Adipose tissue (tissue), 3 donors: Measurements from ENCODE around the gene UBE4A. TPM values are rescaled to one million over a fixed set of nuclear protein-coding genes. Genes with fewer than 3 reads are reported as not detected.

Experiments
- H3K27ac ChIP-seq: one replicate; pipeline ENCODE4 v1.5.1; 2013; ENCODE audit warnings: low read depth, low read length
- WGBS, 3 donors: extraction: QIAGEN DNeasy Blood & Tissue Kit; methylation state at CpG; one replicate each; pipeline ENCODE4 v1.1.7; 2013; 5-methylcytosine and 5-hydroxymethylcytosine counted together
- polyA plus RNA-seq, 3 donors: library from polyadenylated mRNA; stranded (reverse); fragments of 200-250 nt; gene quantifications; one replicate each; pipeline ENCODE4 v1.2.3, GENCODE V29; 2013
- donor health status: healthy with polysubstance abuse.
- donor health status: Bipolar disorder and iron deficiency.
- donor health status: healthy.

The UBE4A gene
- polyA plus RNA-seq, 3 donors, result 7.9 to 14.7 (median 11.4) TPM

DNA sequence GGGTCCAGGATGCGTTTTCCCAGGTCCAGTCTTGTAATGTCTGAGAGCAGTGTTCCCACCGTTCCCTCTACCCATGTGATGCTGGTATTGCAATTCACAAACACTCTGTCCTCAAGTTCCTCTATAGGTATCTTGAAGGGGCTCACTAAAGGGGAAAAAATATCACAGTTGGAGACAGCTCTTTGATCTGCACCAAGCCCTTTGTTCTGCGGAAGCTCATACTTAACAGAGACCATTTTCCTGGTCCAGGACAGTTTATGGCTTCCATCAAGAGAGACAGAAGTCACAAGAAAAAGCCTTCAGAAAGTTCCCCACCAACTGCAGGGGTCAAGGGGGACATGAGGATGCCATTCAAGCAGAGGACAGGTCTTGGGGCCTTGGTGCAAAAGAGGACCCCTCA is 19.0 kb upstream of the UBE4A start:
- no peak overlapping the region for H3K27ac ChIP-seq
- 82 to 89% (median 82%) methylated on average over 3 of the region's 3 CpGs for WGBS, 3 donors

DNA sequence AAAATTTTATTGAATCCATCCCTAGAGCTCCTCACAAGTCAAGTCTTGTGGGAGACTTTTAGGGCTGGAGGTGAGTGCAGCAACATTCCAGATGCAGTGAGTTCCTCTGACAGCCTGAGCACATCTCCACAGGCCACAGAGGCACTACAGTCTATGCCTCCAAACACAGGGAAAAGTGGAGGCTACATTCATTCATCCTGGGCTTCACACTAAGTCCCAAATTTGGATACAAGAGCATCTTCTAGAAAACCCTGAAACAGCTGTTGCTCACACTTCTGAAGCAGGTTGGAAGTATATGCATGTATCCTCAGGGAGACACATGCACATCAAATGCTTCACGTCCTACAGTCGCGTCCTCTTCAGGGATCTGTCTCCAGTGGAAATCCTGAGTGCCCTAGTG is 18.1 kb upstream of the UBE4A start:
- no peak overlapping the region for H3K27ac ChIP-seq
- 89 to 96% (median 94%) methylated on average over 3 of the region's 3 CpGs for WGBS, 3 donors

DNA sequence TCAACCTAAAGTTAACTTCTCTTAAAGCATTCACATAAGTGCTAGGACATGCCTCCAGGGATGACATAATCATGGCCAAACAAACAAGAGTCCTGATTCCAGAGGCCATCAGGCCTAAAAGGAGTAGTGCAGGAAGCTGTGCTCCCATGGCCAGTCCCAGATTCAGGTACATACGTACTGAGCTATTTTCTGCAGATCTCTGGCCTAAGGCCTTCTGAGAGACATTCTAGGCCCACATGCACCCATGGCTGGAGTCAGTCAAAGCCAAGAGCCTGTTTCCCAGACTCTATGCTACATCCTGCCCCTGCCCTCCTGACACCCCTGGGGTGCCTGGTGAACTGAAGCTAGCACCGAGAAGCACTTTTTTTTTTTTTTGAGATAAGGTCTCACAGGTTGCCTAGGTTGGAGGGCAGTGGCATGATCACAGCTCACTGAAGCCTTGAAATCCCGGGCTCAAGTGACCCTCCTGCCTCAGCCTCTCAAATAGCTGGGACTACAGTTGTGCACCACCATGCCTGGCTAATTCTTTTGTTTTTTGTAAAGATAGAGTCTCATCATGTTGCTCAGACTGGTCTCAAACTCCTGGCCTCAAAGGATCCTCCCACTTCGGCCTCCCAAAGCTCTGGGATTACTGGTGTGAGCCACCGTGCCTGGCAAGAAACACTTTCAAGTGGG is 17.4 kb upstream of the UBE4A start:
- 77 to 84% (median 77%) methylated on average over 5 of the region's 5 CpGs for WGBS, 3 donors
- H3K27ac ChIP-seq, result no peak overlapping the region

DNA sequence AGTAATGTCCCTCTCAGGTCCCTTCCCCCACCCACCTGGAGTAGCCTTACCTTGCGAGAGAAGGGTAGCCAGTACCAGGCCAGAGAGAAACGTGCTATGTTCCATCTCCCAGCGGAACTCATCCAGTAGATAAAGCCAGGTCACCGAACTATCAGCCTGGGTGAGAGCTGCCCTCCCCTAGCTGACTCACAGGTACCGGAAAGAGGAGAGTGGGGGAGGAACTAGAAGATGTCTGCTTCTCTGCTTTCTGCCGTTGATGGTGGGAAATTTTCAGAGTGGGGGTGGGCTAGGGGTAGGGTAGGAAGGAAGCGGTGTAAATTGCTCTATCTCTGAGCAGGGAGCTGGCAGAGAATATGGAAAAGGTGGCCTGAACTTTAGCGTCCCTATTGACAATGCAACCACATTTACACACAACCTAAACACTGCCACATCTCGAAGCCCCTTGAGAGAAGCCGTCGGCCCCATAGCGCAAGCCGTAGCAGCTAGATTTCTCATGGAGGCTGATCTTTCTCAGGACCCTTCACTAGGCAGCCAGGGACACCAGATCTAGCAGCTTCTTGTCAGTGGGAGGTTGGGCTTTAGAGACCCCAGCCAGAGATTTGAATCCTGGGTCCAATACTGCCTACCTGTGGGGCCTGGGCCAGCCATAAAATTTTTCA is 16.8 kb upstream of the UBE4A start, which contains the start of gene CD3D:
CD3D (minus strand) TSS at position 203 of the 659 bp plus-strand sequence; CDS start at position 105, 98 bp downstream.
- 75 to 79% (median 79%) methylated on average over 13 of the region's 13 CpGs for WGBS, 3 donors
- no peak within 1 kb of the TSS for H3K27ac ChIP-seq

DNA sequence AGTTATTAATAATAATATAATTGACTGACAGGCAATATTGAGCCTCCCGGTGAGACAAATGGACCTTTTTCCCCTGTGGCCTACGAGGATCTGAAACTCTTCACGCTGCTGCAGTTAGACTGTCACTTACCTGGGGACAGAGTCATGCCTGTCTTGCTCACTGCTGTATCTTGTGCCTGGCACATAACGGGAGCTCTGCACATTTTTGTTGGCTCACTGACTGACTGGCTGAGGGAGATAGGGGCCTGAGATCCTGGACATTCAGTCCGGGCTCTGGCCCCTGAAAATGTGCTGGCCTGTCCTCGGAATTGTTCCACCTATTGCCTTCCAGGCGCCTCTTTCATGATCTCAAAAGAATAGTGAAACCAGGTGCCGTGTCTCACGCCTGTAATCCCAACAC is 16.2 kb upstream of the UBE4A start:
- 73 to 78% (median 77%) methylated on average over 9 of the region's 9 CpGs for WGBS, 3 donors
- H3K27ac ChIP-seq, result no peak overlapping the region

DNA sequence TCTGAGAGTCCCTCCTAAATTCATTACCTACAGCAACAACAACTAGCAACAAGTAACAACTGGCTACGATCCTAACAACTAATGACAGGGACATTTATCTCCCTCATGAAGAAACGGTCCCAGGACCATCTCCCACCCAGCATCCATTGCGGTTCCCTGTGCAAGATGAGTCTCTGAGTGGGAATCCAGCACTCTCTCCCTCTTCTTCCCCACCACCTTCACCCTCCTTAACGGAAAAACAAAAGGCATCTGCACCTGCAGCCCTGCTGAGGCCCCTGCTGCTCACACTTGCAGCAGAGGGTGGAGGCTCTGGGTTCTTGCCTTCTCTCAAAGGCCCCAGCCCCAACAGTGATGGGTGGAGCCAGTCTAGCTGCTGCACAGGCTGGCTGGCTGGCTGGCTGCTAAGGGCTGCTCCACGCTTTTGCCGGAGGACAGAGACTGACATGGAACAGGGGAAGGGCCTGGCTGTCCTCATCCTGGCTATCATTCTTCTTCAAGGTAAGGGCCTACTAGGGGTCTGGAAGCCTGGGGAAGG is 15.4 kb upstream of the UBE4A start, which contains the start of gene CD3G:
CD3G (plus strand) TSS at position 364 of the 535 bp plus-strand sequence; CDS start at position 444, 80 bp downstream.
- no peak within 1 kb of the TSS for H3K27ac ChIP-seq
- WGBS, 3 donors, result 64 to 71% (median 69%) methylated on average over 6 of the region's 6 CpGs

DNA sequence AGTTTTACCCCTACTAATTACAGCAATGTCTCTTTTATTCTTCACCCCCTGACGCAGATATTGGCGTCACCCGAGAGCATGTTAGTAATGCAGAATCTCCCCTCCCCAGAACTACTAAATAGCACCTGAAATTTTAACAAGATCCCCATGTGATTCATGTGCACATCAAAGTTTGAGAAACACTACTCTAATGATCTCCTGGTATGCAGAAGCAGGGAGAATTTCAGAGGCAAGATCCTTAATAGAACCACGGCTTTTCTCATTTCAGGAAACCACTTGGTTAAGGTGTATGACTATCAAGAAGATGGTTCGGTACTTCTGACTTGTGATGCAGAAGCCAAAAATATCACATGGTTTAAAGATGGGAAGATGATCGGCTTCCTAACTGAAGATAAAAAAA is 9.9 kb upstream of the UBE4A start:
- no peak overlapping the region for H3K27ac ChIP-seq
- WGBS, 3 donors, result 68 to 78% (median 75%) methylated on average over 6 of the region's 6 CpGs

DNA sequence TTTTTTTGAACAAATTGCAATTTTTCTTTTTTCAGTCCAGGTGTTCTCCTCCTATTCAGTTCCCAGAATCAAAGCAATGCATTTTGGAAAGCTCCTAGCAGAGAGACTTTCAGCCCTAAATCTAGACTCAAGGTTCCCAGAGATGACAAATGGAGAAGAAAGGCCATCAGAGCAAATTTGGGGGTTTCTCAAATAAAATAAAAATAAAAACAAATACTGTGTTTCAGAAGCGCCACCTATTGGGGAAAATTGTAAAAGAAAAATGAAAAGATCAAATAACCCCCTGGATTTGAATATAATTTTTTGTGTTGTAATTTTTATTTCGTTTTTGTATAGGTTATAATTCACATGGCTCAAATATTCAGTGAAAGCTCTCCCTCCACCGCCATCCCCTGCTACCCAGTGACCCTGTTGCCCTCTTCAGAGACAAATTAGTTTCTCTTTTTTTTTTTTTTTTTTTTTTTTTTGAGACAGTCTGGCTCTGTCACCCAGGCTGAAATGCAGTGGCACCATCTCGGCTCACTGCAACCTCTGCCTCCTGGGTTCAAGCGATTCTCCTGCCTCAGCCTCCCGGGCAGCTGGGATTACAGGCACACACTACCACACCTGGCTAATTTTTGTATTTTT is 6.2 kb upstream of the UBE4A start:
- 7 to 11% (median 11%) methylated on average over 5 to 6 of the region's 6 CpGs for WGBS, 3 donors
- no peak overlapping the region for H3K27ac ChIP-seq

DNA sequence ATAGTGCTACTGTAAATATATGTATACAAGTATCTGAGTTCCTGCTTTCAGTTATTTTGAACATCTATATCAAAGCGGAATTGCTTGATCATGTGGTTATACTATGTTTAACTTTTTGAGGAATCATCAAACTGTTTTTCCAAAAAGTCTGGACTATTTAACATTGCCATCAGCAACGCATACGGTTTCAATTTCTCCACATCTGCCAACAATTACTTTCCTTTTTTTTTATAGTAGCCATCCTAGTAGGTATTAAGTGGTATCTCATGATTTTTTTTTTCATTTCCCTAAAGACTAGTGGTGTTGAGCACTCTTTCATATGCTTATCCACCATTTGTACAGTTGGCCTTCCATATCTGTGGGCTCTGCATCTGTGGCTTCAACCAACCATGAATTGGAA is 1.3 kb upstream of the UBE4A start:
- WGBS, 3 donors, result 62 to 66% (median 64%) methylated on average over 3 of the region's 3 CpGs
- H3K27ac ChIP-seq, result no peak overlapping the region

DNA sequence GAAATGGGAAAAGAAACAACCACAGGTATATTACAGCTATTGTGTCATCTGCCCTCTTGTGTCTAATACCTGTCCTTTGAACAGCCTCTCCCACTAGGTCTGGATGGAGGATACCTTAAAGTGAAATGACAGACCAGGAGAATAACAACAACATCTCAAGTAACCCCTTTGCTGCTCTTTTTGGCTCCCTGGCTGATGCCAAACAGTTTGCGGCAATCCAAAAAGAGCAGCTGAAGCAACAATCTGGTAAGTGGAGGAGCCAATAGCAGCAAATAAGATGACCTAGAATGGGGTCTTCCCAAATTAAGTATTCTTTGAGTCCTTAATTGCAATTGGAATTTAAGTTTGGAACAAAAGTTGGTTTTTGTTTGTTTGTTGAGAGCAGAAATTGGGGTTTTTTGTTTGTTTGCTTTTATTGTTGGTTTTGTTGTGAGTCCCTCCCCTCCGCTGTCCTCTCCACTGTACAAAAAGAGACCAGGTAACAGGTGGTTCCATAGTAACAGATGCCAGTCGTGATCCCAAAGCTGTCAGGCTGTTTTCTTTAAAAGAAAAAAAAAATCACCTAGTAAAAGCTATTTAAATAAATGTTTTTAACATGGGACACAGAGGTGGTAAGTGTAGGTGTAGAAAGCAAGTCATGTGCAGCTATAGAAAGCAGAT is 5.7 kb downstream of the UBE4A start:
- no peak overlapping the region for H3K27ac ChIP-seq
- 76 to 96% (median 93%) methylated on average over 3 of the region's 3 CpGs for WGBS, 3 donors

DNA sequence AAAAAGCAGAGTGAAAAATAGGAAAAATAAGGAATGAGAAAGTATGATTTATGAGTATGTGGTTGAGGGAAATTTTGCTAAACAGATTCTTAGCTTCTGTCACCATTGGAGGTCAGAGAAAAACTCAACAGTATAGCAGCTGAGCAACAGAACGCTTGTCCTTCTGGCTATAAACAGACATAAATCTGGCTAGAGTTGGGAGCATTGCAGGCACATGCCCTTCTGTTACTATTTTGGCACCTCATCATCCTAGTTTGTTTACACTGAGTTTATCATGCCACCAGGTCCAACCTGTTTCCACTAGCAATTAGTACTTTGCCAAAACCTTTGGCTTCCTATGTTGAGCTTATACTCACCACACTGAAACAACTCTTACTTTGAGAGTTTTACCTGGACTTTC is 6.9 kb downstream of the UBE4A start:
- WGBS, 3 donors, result 30 to 100% (median 85%) methylated on average over 1 of the region's 1 CpG
- no peak overlapping the region for H3K27ac ChIP-seq

DNA sequence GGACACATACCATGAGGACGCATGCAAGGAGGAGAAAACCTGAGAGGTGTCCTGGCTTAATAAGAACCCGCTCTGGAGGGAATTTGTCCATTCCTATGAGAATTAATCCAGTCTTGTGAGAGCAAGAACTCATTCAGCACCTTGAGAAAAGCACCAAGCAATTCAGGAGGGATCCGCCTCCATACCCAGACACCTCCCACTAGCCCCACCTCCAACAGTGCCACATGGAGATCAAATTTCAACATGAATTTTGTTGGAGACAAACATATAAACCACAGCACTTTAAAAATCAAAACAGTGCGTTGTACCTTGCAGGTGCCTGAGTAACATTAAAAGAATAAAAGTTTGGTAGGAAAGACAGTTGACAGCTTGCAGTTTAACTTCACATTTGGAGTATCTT is 11.4 kb downstream of the UBE4A start:
- no peak overlapping the region for H3K27ac ChIP-seq
- 94 to 97% (median 97%) methylated on average over 4 of the region's 4 CpGs for WGBS, 3 donors

DNA sequence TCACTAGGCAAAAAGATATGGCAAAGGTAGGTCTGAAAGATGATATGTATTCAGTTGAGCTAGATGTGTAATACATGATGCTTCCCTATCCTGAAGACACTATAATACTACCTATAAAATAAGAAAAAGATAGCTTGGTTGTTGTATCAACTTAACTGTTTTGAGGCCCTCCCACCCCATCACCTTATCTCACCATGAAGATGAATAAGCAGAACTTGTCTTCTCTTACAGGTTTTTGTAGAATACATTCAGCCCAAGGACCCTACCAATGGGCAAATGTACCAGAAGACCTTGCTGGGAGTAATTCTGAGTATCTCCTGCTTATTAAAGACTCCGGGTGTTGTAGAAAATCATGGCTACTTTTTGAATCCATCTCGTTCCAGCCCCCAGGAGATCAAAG is 13.9 kb downstream of the UBE4A start:
- 82 to 98% (median 90%) methylated on average over 2 of the region's 2 CpGs for WGBS, 3 donors
- H3K27ac ChIP-seq, result no peak overlapping the region

DNA sequence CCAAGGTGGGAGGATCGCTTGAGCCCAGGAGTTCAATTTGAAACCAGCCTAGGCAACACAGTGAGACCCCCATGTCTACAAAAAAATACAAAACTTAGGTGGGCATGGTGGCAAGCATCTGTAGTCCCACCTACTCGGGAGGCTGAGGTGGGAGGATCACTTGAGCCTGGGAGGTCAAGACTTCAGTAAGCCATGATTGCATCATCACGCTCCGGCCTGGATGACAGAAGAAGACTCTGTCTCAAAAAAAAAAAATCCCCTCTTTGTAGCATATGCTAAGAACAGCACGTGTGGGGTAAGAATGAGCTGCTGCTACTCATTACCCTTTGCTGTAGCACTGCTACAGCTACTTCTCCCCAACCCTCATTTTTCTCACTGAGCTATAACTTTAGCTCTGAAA is 14.5 kb downstream of the UBE4A start:
- WGBS, 3 donors, result 85 to 98% (median 94%) methylated on average over 5 of the region's 5 CpGs
- H3K27ac ChIP-seq, result no peak overlapping the region

DNA sequence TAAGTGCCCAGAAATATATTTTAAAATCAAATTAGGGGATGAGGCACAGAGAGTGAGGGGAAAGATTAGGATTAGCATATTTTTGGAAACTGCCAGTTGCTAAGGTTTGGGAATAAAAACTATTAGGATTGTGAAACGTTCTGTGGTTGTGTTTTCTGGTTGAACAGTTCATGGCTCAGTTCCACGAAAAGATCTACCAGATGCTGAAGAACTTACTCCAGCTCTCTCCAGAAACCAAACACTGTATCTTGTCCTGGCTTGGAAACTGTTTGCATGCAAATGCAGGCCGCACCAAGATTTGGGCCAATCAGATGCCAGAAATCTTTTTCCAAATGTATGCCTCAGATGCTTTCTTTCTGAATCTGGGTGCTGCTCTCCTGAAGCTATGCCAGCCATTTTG is 15.3 kb downstream of the UBE4A start:
- no peak overlapping the region for H3K27ac ChIP-seq
- WGBS, 3 donors, result 63 to 86% (median 65%) methylated on average over 3 of the region's 3 CpGs

DNA sequence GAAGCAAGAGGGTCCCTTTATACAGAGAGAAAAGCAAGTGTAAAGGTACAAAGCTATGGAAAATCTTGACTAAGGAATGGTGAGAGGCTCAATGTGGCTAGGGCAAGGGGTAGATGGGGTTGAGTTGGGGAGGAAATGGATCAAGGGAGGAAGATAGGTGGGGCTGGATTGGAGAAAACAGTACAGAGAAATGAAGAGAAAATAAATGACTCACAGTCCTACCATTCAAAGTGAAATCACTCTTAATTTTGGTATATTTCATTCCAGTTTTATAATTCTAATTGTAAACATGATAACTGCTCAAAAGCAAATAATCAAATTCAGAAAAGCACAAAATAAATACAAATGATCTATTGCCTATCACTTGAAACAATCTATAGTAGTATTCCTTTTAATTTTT is 16.6 kb downstream of the UBE4A start:
- H3K27ac ChIP-seq, result no peak overlapping the region

DNA sequence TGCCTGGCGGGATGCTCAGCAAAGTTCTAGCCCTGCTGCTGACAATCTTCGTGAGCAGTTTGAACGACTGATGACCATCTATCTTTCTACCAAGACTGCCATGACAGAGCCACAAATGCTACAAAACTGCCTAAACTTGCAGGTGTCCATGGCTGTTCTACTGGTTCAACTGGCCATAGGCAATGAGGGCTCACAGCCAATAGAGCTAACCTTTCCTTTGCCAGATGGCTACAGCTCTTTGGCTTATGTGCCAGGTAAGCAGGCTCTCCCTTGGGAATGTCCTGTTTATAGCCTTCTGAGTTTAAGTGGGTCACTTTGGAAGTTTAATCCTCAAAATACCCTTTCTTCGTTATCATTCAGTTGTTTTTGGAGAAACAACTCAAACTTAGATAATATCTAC is 20.1 kb downstream of the UBE4A start:
- 92 to 94% (median 92%) methylated on average over 4 of the region's 4 CpGs for WGBS, 3 donors
- H3K27ac ChIP-seq, result no peak overlapping the region

DNA sequence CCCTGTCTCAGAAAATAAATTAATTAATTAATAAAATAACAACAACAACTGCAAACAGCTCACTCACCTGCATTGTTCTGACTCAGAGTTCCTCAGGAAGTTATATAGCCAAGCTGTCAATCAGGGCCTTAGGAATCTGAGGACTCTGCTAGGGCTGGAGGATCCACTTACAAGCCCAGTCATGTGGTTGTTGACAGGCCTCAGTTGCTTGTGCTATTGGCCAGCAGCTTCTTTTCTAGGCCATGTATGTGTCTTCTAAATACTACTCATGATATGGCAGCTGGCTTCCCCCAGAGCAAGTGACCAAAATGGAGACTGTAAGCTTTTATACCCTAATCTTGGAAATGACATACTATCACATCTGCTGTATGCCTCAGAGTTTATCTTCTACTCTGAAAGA is 21.2 kb downstream of the UBE4A start:
- no peak overlapping the region for H3K27ac ChIP-seq

DNA sequence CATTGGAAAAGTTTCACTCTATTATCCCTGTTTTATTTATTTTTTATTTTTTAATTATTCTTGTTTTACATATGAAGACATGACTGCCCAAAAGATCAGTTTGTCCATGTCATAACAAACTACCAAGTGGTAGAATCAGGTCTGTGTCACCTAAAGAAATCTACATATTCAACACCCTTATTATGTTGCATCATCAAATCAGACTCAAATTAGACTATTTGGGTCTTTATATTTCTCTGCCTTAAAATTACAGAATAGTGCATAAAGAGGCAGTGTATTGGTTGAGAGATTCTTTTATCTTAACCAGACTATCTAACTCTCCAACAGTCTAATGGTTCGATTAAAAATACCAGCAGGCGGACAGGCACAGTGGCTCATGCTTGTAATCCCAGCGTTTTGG is 23.6 kb downstream of the UBE4A start:
- 92 to 98% (median 95%) methylated on average over 3 of the region's 3 CpGs for WGBS, 3 donors
- H3K27ac ChIP-seq, result no peak overlapping the region
